Measurements from ENCODE around the gene MLPH. TPM values are rescaled to one million over a fixed set of nuclear protein-coding genes. Genes with fewer than 3 reads are reported as not detected.

MLPH gene
- total RNA-seq, 1 experiment from 2014 or later = 27.1 TPM

DNA sequence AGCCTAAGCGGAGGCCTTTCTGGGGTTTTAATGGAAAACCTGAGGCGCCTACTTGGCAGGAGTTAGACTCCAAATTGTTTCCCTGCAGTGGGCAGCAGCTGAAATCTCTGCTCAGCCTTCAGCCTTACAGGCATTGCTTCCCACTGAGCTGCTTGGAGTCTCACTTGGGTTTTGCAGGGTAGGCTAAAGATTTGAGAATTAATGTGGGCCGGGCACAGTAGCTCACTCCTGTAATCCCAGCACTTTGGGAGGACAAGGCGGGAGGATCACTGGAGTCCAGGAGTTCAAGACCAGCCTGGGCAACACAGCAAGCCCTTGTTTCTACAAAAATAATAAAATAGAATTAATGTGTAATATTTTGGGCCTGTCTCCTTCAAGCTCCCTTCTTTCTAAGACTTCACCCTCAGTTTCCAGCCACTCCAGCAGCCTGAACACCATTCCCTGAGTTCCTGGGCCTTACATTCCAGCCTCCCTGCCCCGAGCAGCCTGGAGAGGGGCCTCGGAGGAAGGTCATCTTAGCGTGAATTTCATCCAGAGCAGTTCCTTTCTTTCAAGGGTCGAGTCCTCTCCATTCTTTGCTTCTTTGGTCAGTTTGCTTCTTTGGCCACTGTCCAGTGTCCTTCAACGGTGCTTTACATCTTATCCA is 112.5 kb downstream of the MLPH start:
- Mint-ChIP-seq H3K36me3 (ENCODE audit: insufficient read depth, unreplicated experiment) (no peaks in the 10 kb centered on the region), H3K4me1 (ENCODE audit: insufficient read depth, unreplicated experiment) (no peaks in the 10 kb centered on the region), H3K4me3 (ENCODE audit: unreplicated experiment) (no peak overlapping the region), H3K27ac (ENCODE audit: low read depth, unreplicated experiment) (no peak overlapping the region), H3K27me3 (ENCODE audit: insufficient read depth, unreplicated experiment) (no peaks in the 10 kb centered on the region), H3K9me3 (ENCODE audit: unreplicated experiment) (no peaks in the 10 kb centered on the region)
- TF ChIP-seq, protein P1, sequence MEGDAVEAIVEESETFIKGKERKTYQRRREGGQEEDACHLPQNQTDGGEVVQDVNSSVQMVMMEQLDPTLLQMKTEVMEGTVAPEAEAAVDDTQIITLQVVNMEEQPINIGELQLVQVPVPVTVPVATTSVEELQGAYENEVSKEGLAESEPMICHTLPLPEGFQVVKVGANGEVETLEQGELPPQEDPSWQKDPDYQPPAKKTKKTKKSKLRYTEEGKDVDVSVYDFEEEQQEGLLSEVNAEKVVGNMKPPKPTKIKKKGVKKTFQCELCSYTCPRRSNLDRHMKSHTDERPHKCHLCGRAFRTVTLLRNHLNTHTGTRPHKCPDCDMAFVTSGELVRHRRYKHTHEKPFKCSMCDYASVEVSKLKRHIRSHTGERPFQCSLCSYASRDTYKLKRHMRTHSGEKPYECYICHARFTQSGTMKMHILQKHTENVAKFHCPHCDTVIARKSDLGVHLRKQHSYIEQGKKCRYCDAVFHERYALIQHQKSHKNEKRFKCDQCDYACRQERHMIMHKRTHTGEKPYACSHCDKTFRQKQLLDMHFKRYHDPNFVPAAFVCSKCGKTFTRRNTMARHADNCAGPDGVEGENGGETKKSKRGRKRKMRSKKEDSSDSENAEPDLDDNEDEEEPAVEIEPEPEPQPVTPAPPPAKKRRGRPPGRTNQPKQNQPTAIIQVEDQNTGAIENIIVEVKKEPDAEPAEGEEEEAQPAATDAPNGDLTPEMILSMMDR (IDR thresholded peaks at IDR 0.05; ENCODE audit: unreplicated experiment) = no peak
- DNase-seq (ENCODE audit: unreplicated experiment) = no peak
- no TSS peak for BruUV-seq (replicated peaks)
- POLR2A ChIA-PET = interaction anchor here (0.6 kb wide), 1 partner anchor 9 kb away, joined by 3 read pairs; no protein-coding TSS in a partner anchor
- intact Hi-C loops (cut with micrococcal nuclease) = no loop called here
- CTCF ChIA-PET = no interaction called here

DNA sequence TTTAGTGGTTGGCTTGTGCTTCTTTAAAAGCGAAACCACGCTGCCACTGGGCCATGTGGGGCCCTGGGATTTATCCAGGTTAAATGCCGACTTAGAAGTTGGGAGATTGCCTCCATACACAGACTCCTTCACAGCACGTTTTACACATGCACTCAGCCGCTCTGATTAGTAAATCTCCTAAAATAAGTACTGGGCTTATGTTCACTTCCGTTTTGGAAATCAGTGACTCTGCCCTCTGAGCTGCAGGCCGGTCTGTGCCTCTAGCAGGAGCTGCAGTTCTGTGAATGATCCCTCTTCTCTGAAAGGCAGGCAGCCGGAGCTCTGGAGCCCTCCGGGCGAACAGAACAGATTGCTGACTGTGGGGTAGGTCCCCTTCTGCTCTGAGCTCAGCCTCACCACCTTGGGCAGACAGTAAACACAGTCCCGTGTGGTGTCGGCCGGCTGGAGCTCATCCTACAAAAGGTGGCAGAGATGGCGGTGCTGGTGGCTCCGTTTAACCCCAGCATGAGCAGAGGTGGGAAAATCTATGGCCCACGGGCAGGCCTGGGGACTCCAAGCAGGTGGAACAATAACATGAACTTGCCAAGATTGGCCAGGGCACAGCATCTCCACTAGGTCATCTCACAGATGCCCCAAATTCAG is 113.3 kb downstream of the MLPH start:
- intact Hi-C loops (cut with micrococcal nuclease) = no loop called here
- H3K4me3 Mint-ChIP-seq (ENCODE audit: unreplicated experiment) = no peak overlapping the region
- no peaks in the 10 kb centered on the region for H3K27me3 Mint-ChIP-seq (ENCODE audit: insufficient read depth, unreplicated experiment)
- TF ChIP-seq, protein P1 (IDR thresholded peaks at IDR 0.05; ENCODE audit: unreplicated experiment) = no peak
- CTCF ChIA-PET = interaction anchor here (0.5 kb wide), 1 partner anchor 13 kb away, joined by 3 read pairs; no protein-coding TSS in a partner anchor
- no peaks in the 10 kb centered on the region for H3K9me3 Mint-ChIP-seq (ENCODE audit: unreplicated experiment)
- no peaks in the 10 kb centered on the region for H3K4me1 Mint-ChIP-seq (ENCODE audit: insufficient read depth, unreplicated experiment)
- POLR2A ChIA-PET = no interaction called here
- no peaks in the 10 kb centered on the region for H3K36me3 Mint-ChIP-seq (ENCODE audit: insufficient read depth, unreplicated experiment)
- BruUV-seq (replicated peaks) = no TSS peak
- H3K27ac Mint-ChIP-seq (ENCODE audit: low read depth, unreplicated experiment) = no peak overlapping the region
- no peak for DNase-seq (ENCODE audit: unreplicated experiment)

DNA sequence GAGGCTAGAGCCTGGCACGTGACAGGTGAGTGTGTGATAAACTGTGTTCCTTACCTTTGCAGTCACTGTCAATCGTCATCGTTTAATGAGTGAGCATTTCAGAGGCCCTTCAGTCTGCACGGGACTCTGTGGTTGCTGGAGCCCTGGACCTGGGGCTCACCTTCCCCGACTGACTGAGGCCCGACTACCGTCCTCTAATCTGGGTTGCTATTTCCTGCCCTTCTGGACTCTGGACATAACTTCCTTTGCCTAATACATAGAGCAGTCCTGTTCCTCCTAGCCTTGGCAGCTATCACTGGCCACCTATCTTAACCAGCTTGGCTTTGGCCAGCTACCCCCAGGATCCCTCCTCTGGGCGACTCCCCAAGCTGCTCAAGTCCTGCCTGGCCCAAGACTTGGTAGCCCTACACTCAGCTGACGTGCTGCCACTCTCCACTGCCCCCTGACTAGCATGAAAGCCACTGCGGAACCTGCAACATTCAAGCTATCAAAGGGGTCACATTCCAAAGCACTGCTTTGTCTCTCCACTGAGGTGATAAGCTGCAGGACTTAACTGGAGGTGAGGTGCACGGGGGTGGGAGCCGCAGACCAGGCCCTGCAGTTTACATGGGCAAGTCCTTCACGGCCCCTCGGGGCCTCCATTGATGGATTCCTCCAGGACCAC is 114.5 kb downstream of the MLPH start:
- no TSS peak for BruUV-seq (replicated peaks)
- H3K27me3 Mint-ChIP-seq (ENCODE audit: insufficient read depth, unreplicated experiment) = no peaks in the 10 kb centered on the region
- no peaks in the 10 kb centered on the region for H3K9me3 Mint-ChIP-seq (ENCODE audit: unreplicated experiment)
- H3K4me3 Mint-ChIP-seq (ENCODE audit: unreplicated experiment) = no peak overlapping the region
- no peaks in the 10 kb centered on the region for H3K36me3 Mint-ChIP-seq (ENCODE audit: insufficient read depth, unreplicated experiment)
- TF ChIP-seq, protein P1 (IDR thresholded peaks at IDR 0.05; ENCODE audit: unreplicated experiment) = no peak
- ChIA-PET POLR2A (no interaction called here), CTCF (interaction anchor here (0.6 kb wide), 1 partner anchor 925 kb away, joined by 3 read pairs; no protein-coding TSS in a partner anchor)
- intact Hi-C loops (cut with micrococcal nuclease) = no loop called here
- H3K27ac Mint-ChIP-seq (ENCODE audit: low read depth, unreplicated experiment) = no peak overlapping the region
- no peaks in the 10 kb centered on the region for H3K4me1 Mint-ChIP-seq (ENCODE audit: insufficient read depth, unreplicated experiment)
- no peak for DNase-seq (ENCODE audit: unreplicated experiment)

DNA sequence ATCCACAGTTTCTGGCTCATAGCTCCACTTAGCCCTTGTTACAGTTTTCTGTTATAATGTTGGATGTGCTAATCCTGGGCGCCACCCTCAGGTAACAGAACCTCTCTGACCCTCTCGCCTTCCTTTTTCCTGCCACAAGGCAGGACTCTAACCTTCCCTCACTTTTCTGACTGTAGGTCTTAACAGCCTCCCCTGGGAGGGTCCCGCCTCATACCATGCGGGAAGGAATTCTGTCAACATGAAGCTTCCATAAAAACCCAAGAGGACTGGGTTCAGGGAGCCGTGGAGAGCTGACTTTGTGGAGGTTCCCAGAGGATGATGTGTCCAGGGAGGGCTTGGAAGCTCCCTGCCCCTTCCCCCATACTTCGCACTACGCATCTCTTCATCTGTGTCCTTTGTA is 115.4 kb downstream of the MLPH start:
- Mint-ChIP-seq H3K4me1 (ENCODE audit: insufficient read depth, unreplicated experiment) (no peaks in the 10 kb centered on the region), H3K36me3 (ENCODE audit: insufficient read depth, unreplicated experiment) (no peaks in the 10 kb centered on the region), H3K27me3 (ENCODE audit: insufficient read depth, unreplicated experiment) (peaks cover 8% of the 10 kb centered on the region), H3K4me3 (ENCODE audit: unreplicated experiment) (no peak overlapping the region), H3K9me3 (ENCODE audit: unreplicated experiment) (no peaks in the 10 kb centered on the region), H3K27ac (ENCODE audit: low read depth, unreplicated experiment) (no peak overlapping the region)
- no peak for DNase-seq (ENCODE audit: unreplicated experiment)
- TF ChIP-seq, protein P1 (IDR thresholded peaks at IDR 0.05; ENCODE audit: unreplicated experiment) = no peak
- ChIA-PET POLR2A (no interaction called here), CTCF (interaction anchor here (0.6 to 1.2 kb wide), 2 partner anchors 30 to 82 kb away, joined by 3 to 5 read pairs; no protein-coding TSS in a partner anchor)
- intact Hi-C loops (cut with micrococcal nuclease) = no loop called here
- BruUV-seq (replicated peaks) = no TSS peak
